Measurements from ENCODE around the gene DENND2A. TPM values are rescaled to one million over a fixed set of nuclear protein-coding genes. Genes with fewer than 3 reads are reported as not detected.

The DENND2A gene
- total and polyA plus RNA-seq, 10 of the 15 experiments (the other 5 are each of a cell fraction or from before 2014, with no cell fraction given) = 0.01 TPM; not detected in 9

GRCh38 chr7:140581411-140581810 is 59.2 kb downstream of the DENND2A start:
- intact Hi-C loops (cut with micrococcal nuclease; ENCODE audit: unreplicated experiment) (no loop called here), in situ Hi-C loops (cut with MboI) (no loop called here)
- DNase-seq (ENCODE audit: low read depth, low spot score) (no peak), ATAC-seq (no peak), FAIRE-seq (no peak)
- Histone ChIP-seq H3K4me3 (no peak overlapping the region), H3K27ac (ENCODE audit: control insufficient read depth, insufficient read depth) (no peak overlapping the region), H3K4me1 (ENCODE audit: control insufficient read depth, insufficient read depth, low read length) (no peaks in the 10 kb centered on the region), H3K36me3 (ENCODE audit: control insufficient read depth in 2 of 2, insufficient read depth in 2 of 2, low read length in 1 of 2) (no peaks in the 10 kb centered on the region), H3K4me2 (ENCODE audit: control insufficient read depth, insufficient read depth) (no peak overlapping the region), H3K9me3 (replicated peaks; ENCODE audit: control insufficient read depth, insufficient read depth, low read length) (no peaks in the 10 kb centered on the region), H3K79me2 (ENCODE audit: control insufficient read depth, insufficient read depth, low read length) (no peaks in the 10 kb centered on the region), H4K20me1 (ENCODE audit: control insufficient read depth, insufficient read depth) (no peaks in the 10 kb centered on the region), H3K9ac (ENCODE audit: control insufficient read depth, insufficient read depth, low read length) (no peak overlapping the region), H2AFZ (ENCODE audit: control insufficient read depth, low read depth, low read length) (no peak overlapping the region), H3K27me3 (replicated peaks in 1 of 2; ENCODE audit: control insufficient read depth in 2 of 2, insufficient read depth in 2 of 2, low read length in 1 of 2) (no peaks in the 10 kb centered on the region; a peak in 1 of 4 replicates)
- WGBS (ENCODE audit: insufficient coverage, insufficient replicate concordance, low lambda C conversion rate, missing lambda C conversion rate) = 39% methylated on average over 10 of the region's 10 CpGs
- no peak for TF ChIP-seq PKNOX1 (IDR thresholded peaks at IDR 0.05)
- no peak for TF ChIP-seq YY1 (IDR thresholded peaks at IDR 0.05; ENCODE audit: low read depth, low read length)
- TF ChIP-seq KAT2A (conservative IDR thresholded peaks at IDR 0.05; ENCODE audit: control insufficient read depth, low read depth, low read length) = no peak
- TF ChIP-seq, protein P1, sequence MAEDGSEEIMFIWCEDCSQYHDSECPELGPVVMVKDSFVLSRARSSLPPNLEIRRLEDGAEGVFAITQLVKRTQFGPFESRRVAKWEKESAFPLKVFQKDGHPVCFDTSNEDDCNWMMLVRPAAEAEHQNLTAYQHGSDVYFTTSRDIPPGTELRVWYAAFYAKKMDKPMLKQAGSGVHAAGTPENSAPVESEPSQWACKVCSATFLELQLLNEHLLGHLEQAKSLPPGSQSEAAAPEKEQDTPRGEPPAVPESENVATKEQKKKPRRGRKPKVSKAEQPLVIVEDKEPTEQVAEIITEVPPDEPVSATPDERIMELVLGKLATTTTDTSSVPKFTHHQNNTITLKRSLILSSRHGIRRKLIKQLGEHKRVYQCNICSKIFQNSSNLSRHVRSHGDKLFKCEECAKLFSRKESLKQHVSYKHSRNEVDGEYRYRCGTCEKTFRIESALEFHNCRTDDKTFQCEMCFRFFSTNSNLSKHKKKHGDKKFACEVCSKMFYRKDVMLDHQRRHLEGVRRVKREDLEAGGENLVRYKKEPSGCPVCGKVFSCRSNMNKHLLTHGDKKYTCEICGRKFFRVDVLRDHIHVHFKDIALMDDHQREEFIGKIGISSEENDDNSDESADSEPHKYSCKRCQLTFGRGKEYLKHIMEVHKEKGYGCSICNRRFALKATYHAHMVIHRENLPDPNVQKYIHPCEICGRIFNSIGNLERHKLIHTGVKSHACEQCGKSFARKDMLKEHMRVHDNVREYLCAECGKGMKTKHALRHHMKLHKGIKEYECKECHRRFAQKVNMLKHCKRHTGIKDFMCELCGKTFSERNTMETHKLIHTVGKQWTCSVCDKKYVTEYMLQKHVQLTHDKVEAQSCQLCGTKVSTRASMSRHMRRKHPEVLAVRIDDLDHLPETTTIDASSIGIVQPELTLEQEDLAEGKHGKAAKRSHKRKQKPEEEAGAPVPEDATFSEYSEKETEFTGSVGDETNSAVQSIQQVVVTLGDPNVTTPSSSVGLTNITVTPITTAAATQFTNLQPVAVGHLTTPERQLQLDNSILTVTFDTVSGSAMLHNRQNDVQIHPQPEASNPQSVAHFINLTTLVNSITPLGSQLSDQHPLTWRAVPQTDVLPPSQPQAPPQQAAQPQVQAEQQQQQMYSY (CRISPR knock-in tag; IDR thresholded peaks at IDR 0.05) = no peak
- no peak for TF ChIP-seq FOXK2 (IDR thresholded peaks at IDR 0.05)
- BruUV-seq (replicated peaks) = no TSS peak
- ChIA-PET SMC1A (ENCODE audit: uncharacterized antibody, unreplicated experiment) (interaction anchor here (0.9 kb wide), 1 partner anchor 12 kb away, joined by 3 read pairs; no protein-coding TSS in a partner anchor), RAD21 (ENCODE audit: unreplicated experiment) (no interaction called here), CTCF (no interaction called here), POLR2A (no interaction called here)

Data from GM12878 (cell line).